Stomach (tissue), 4 donors: Measurements from ENCODE around the gene CDK5RAP3.

Experiments
- CTCF ChIP-seq, 7 experiments: fragments of 450-650 bp in 4 of 7; fragments of 200-600 bp in 3 of 7; sonication (generic) in 3 of 7; IDR thresholded peaks; one replicate each; pipeline ENCODE4 v1.5.1; 2016 to 2019; ENCODE audit warnings: antibody characterized with exemption in 7 of 7, control low read depth in 2 of 7, mild to moderate bottlenecking in 1 of 7
- EP300 ChIP-seq: sonication (generic); formaldehyde crosslinking; IDR thresholded peaks from one replicate; pipeline ENCODE4 v1.6.1; 2017; ENCODE audit warnings: antibody characterized with exemption
- POLR2AphosphoS5 ChIP-seq, 3 donors: sonication (generic); formaldehyde crosslinking; IDR thresholded peaks; one replicate each; pipeline ENCODE4 v1.6.1; 2016; ENCODE audit warnings: antibody characterized with exemption in 3 of 3

DNA sequence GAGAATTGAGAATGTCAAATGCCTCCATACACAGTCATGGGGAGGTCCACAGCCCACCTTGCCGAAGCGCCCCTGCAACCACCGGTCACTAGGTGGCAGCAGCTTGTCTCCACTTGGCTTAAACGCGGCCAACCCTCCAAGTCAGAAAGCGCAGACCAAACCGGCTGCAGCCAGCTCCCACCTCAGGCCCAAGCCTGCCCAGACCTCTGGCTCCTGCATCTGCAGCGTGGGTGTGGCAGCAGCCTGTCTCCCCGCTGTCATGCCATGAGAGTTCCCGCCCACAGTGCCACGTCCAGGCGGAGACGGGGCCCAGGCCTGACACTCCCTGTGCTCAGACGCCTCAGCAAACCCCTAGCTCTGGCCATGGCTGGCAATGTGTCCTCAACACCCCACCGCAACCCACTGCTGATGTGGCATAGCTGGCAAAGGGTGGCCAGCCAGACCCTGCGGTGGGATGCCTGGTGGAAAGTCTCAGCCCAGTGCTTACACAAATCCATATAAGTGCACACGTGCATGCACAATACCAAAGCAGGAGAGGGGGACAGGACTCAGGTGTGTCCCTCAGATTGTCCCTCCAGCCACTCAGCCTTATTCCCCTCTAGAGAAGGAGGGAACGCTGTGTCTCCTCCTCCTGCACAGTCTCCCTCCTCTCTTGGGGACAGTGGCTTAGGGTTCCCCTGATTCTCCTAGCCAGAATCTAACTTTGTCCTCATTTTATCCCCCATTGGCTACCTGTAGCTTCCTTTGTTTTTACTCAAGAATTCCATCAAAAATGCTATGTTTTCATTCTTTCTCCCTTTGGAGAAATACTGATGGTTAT lies 55.8 kb downstream of the CDK5RAP3 start:
- TF ChIP-seq CTCF (IDR thresholded peaks at IDR 0.05) (peak in 5 of 7 experiments; percentile 77 to 86 (median 82)), POLR2AphosphoS5 (IDR thresholded peaks at IDR 0.05) (peak in 1 of 3 donors; percentile 60), EP300 (no peak)
